T-helper 2 cell (primary cell): Measurements from ENCODE around the gene MMP19.
"Not testable (repeated sequence)": the region's sequence is repeated elsewhere in the genome, so short reads cannot be mapped to it uniquely, and the experiment has no call there.

Experiments used
- DNase-seq, 5 experiments: peaks; one replicate each; pipeline versions ENCODE4 v3.0.0 to v3.0.0-alpha.2; 2012 to 2022
- total RNA-seq, 2 donors: gene quantifications; one replicate each; lab custom pipeline; 2026; lab: John Stamatoyannopoulos, UW

The MMP19 gene
- 0 to 0.07 reads per million in 2 donors for total RNA-seq

GRCh38 chr12:55842681-55843429 is at the start of gene MMP19:
MMP19 (minus strand) TSS chr12:55842936; CDS start chr12:55842830, 106 bp downstream.
- DNase-seq: no peak

- DNase-seq: no peak
Observed at GRCh38 chr12:55891310-55891709, 48.6 kb upstream of the MMP19 start.

- DNase-seq: peak in 1 of 5 experiments; percentile 25
Observed at GRCh38 chr12:55885113-55885512, 42.4 kb upstream of the MMP19 start.

GRCh38 chr12:55877824-55878223 is 35.1 kb upstream of the MMP19 start:
- no peak for DNase-seq

GRCh38 chr12:55875704-55876467 is 33.1 kb upstream of the MMP19 start:
- no peak for DNase-seq

- no peak for DNase-seq
Observed at GRCh38 chr12:55874443-55874842, 31.7 kb upstream of the MMP19 start.

GRCh38 chr12:55866454-55867004 is 23.8 kb upstream of the MMP19 start:
- DNase-seq: not testable (repeated sequence)

GRCh38 chr12:55865327-55865726 is 22.6 kb upstream of the MMP19 start:
- DNase-seq: no peak

- not testable (repeated sequence) for DNase-seq
Observed at GRCh38 chr12:55862931-55863330, 20.2 kb upstream of the MMP19 start.

- no peak for DNase-seq
Observed at GRCh38 chr12:55862286-55862685, 19.6 kb upstream of the MMP19 start.

GRCh38 chr12:55861871-55862270 is 19.1 kb upstream of the MMP19 start:
- no peak for DNase-seq

- no peak for DNase-seq
Observed at GRCh38 chr12:55861396-55861795, 18.7 kb upstream of the MMP19 start.

- no peak for DNase-seq
Observed at GRCh38 chr12:55852740-55853139, 10.0 kb upstream of the MMP19 start.

GRCh38 chr12:55850893-55851292 is 8.2 kb upstream of the MMP19 start:
- no peak for DNase-seq

- DNase-seq: no peak
Observed at GRCh38 chr12:55850401-55850800, 7.7 kb upstream of the MMP19 start.

GRCh38 chr12:55849616-55850343 is 7.0 kb upstream of the MMP19 start:
- no peak for DNase-seq

- no peak for DNase-seq
Observed at GRCh38 chr12:55847603-55848291, 5.0 kb upstream of the MMP19 start.

- no peak for DNase-seq
Observed at GRCh38 chr12:55847033-55847432, 4.3 kb upstream of the MMP19 start.

- no peak for DNase-seq
Observed at GRCh38 chr12:55845785-55846496, 3.2 kb upstream of the MMP19 start.

- DNase-seq: no peak
Observed at GRCh38 chr12:55845361-55845760, 2.6 kb upstream of the MMP19 start.

GRCh38 chr12:55844961-55845360 is 2.2 kb upstream of the MMP19 start:
- DNase-seq: no peak

- no peak for DNase-seq
Observed at GRCh38 chr12:55843431-55843830, 695 bp upstream of the MMP19 start.
